ENCODE data around the gene MAGI2. TPM values are rescaled to one million over a fixed set of nuclear protein-coding genes. Genes with fewer than 3 reads are reported as not detected.

Gene MAGI2
- total and polyA plus RNA-seq, 4 donors, result 0.37 to 4.1 (median 1.4) TPM

GRCh38 chr7:79453266-79453557 lies 255 bp downstream of the MAGI2 start:
- no peaks in the 10 kb centered on the region for H3K36me3 ChIP-seq (ENCODE audit: control insufficient read depth in 4 of 4, insufficient read depth in 3 of 4, low read depth in 1 of 4, low read length in 3 of 4)
- peak overlapping the region; percentile 71 to 84 (median 81) for H3K4me3 ChIP-seq (ENCODE audit: low read depth in 1 of 3, low read length in 3 of 3)
- under 1% methylated on average over 6 of the region's 6 CpGs for WGBS
- H3K4me1 ChIP-seq (ENCODE audit: control insufficient read depth in 4 of 4, insufficient read depth in 4 of 4, low read length in 3 of 4), result peaks cover 0 to 37% (median 19%) of the 10 kb centered on the region in 4 donors
- H3K9ac ChIP-seq (ENCODE audit: low read depth in 1 of 2, low read length in 2 of 2), result peak overlapping the region; percentile 83 to 94
- peak overlapping the region; percentile 80 to 97 for H3K27ac ChIP-seq (ENCODE audit: low read depth in 1 of 2, low read length in 2 of 2)
- no peaks in the 10 kb centered on the region for H3K9me3 ChIP-seq (ENCODE audit: control insufficient read depth in 4 of 4, low read length in 3 of 4)
- no peaks in the 10 kb centered on the region for H3K27me3 ChIP-seq (ENCODE audit: control insufficient read depth in 4 of 4, insufficient read depth in 4 of 4, low read length in 3 of 4)
- TF ChIP-seq FOXA2 (IDR thresholded peaks at IDR 0.05) (no peak), GABPA (IDR thresholded peaks at IDR 0.05 in 1 of 2, conservative IDR thresholded peaks at IDR 0.05 in 1 of 2) (no peak), ZBTB33 (IDR thresholded peaks at IDR 0.05) (no peak), NR2F2 (IDR thresholded peaks at IDR 0.05) (no peak), FOXA1 (IDR thresholded peaks at IDR 0.05) (no peak), EGR1 (IDR thresholded peaks at IDR 0.05; ENCODE audit: low read depth in 2 of 2) (no peak), HNF4G (IDR thresholded peaks at IDR 0.05) (no peak)
- no peak for DNase-seq (ENCODE audit: low spot score)

GRCh38 chr7:79452495-79453265 lies 787 bp downstream of the MAGI2 start:
- peaks cover 0 to 37% (median 19%) of the 10 kb centered on the region in 4 donors for H3K4me1 ChIP-seq (ENCODE audit: control insufficient read depth in 4 of 4, insufficient read depth in 4 of 4, low read length in 3 of 4)
- no peaks in the 10 kb centered on the region for H3K27me3 ChIP-seq (ENCODE audit: control insufficient read depth in 4 of 4, insufficient read depth in 4 of 4, low read length in 3 of 4)
- no peaks in the 10 kb centered on the region for H3K36me3 ChIP-seq (ENCODE audit: control insufficient read depth in 4 of 4, insufficient read depth in 3 of 4, low read depth in 1 of 4, low read length in 3 of 4)
- no peaks in the 10 kb centered on the region for H3K9me3 ChIP-seq (ENCODE audit: control insufficient read depth in 4 of 4, low read length in 3 of 4)
- H3K9ac ChIP-seq (ENCODE audit: low read depth in 1 of 2, low read length in 2 of 2), result peak overlapping the region; percentile 83 to 94
- H3K27ac ChIP-seq (ENCODE audit: low read depth in 1 of 2, low read length in 2 of 2), result peak overlapping the region; percentile 80 to 97
- peak; percentile 40 for DNase-seq (ENCODE audit: low spot score)
- 1% methylated on average over 37 of the region's 37 CpGs for WGBS
- TF ChIP-seq YY1 (IDR thresholded peaks at IDR 0.05) (no peak), RAD21 (IDR thresholded peaks at IDR 0.05) (no peak), SP1 (IDR thresholded peaks at IDR 0.05) (no peak), JUND (IDR thresholded peaks at IDR 0.05) (no peak), ZBTB33 (IDR thresholded peaks at IDR 0.05) (no peak), HNF4G (IDR thresholded peaks at IDR 0.05) (no peak), GABPA (IDR thresholded peaks at IDR 0.05 in 1 of 2, conservative IDR thresholded peaks at IDR 0.05 in 1 of 2) (no peak), MAX (IDR thresholded peaks at IDR 0.05) (no peak), CTCF (IDR thresholded peaks at IDR 0.05; ENCODE audit: low read depth, low read length, missing input control) (no peak), ATF3 (IDR thresholded peaks at IDR 0.05) (no peak), REST (IDR thresholded peaks at IDR 0.05) (no peak), EGR1 (IDR thresholded peaks at IDR 0.05; ENCODE audit: low read depth in 2 of 2) (no peak), FOXA1 (IDR thresholded peaks at IDR 0.05) (no peak), NR2F2 (IDR thresholded peaks at IDR 0.05) (no peak), TAF1 (conservative IDR thresholded peaks at IDR 0.05) (no peak), HNF4A (conservative IDR thresholded peaks at IDR 0.05) (no peak), RXRA (IDR thresholded peaks at IDR 0.05) (no peak), FOXA2 (IDR thresholded peaks at IDR 0.05) (no peak)
- H3K4me3 ChIP-seq (ENCODE audit: low read depth in 1 of 3, low read length in 3 of 3), result peak overlapping the region; percentile 71 to 84 (median 81)

Measured in liver (tissue), 9 donors.